GM23248 (cell line): ENCODE results near the gene SPG7. TPM values are rescaled to one million over a fixed set of nuclear protein-coding genes. Genes with fewer than 3 reads are reported as not detected.
A peak's percentile ranks its signal among the peaks of the same experiment; 100 is the strongest.

Experiments used
- DNase-seq: peaks from one replicate; pipeline ENCODE4 v3.0.0-alpha.2; 2015
- H2AFZ ChIP-seq: fragments of 200-600 bp; sonication (generic); 2 replicates; pipeline ENCODE4 v1.6.1; 2016; ENCODE audit warnings: antibody characterized with exemption
- H3F3A ChIP-seq: fragments of 200-600 bp; sonication (generic); 2 replicates; pipeline ENCODE4 v1.6.1; 2016; ENCODE audit warnings: mild to moderate bottlenecking, antibody characterized with exemption, mixed run types; ENCODE audit not compliant: insufficient read depth
- H3K27ac ChIP-seq: fragments of 200-600 bp; sonication (generic); 2 replicates; pipeline ENCODE4 v1.5.1; 2016; ENCODE audit warnings: mild to moderate bottlenecking
- H3K27me3 ChIP-seq: fragments of 200-600 bp; sonication (generic); replicated peaks from 2 replicates; pipeline ENCODE4 v1.6.1; 2016; ENCODE audit warnings: mild to moderate bottlenecking; ENCODE audit not compliant: insufficient read depth
- H3K36me3 ChIP-seq: fragments of 200-600 bp; sonication (generic); 2 replicates; pipeline ENCODE4 v1.6.1; 2016; ENCODE audit warnings: low read depth, mild to moderate bottlenecking
- H3K4me1 ChIP-seq: fragments of 200-600 bp; sonication (generic); 2 replicates; pipeline ENCODE4 v1.6.1; 2016; ENCODE audit warnings: mild to moderate bottlenecking; ENCODE audit not compliant: insufficient read depth
- H3K4me2 ChIP-seq: fragments of 200-600 bp; sonication (generic); one replicate; pipeline ENCODE4 v1.6.1; 2016; ENCODE audit warnings: mild to moderate bottlenecking; ENCODE audit not compliant: unreplicated experiment
- H3K4me3 ChIP-seq: fragments of 200-600 bp; sonication (generic); 2 replicates; pipeline ENCODE4 v1.5.1; 2016; ENCODE audit warnings: mild to moderate bottlenecking
- H3K79me2 ChIP-seq: fragments of 200-600 bp; sonication (generic); 2 replicates; pipeline ENCODE4 v1.6.1; 2016; ENCODE audit warnings: mild to moderate bottlenecking; ENCODE audit not compliant: insufficient read depth
- H3K9ac ChIP-seq: fragments of 200-600 bp; sonication (generic); 2 replicates; pipeline ENCODE4 v1.6.1; 2016; ENCODE audit warnings: mild to moderate bottlenecking
- H3K9me2 ChIP-seq: fragments of 200-600 bp; sonication (generic); 2 replicates; pipeline ENCODE4 v1.6.1; 2016; ENCODE audit warnings: mixed run types, mild to moderate bottlenecking, moderate library complexity; ENCODE audit not compliant: insufficient read depth
- H3K9me3 ChIP-seq: fragments of 200-600 bp; sonication (generic); one replicate; pipeline ENCODE4 v1.6.1; 2017; ENCODE audit warnings: low read depth
- H4K20me1 ChIP-seq: fragments of 200-600 bp; sonication (generic); 2 replicates; pipeline ENCODE4 v1.6.0; 2016; ENCODE audit not compliant: insufficient read depth
- EZH2 ChIP-seq: fragments of 200-600 bp; sonication (generic); IDR thresholded peaks from 2 replicates; pipeline ENCODE4 v1.6.1; 2018; ENCODE audit warnings: antibody characterized with exemption, mild to moderate bottlenecking; ENCODE audit not compliant: insufficient read depth, poor library complexity, severe bottlenecking
- EZH2phosphoT487 ChIP-seq: fragments of 200-600 bp; sonication (generic); IDR thresholded peaks from 2 replicates; pipeline ENCODE4 v1.6.1; 2018; ENCODE audit warnings: antibody characterized with exemption, moderate library complexity, mild to moderate bottlenecking, low read depth; ENCODE audit not compliant: insufficient read depth
- WGBS, 2 experiments: methylation state at CpG; one replicate each; pipeline ENCODE4 v1.1.6; 2015 to 2017; ENCODE audit warnings: low lambda C conversion rate in 2 of 2, low coverage in 1 of 2; ENCODE audit errors: missing lambda C conversion rate in 2 of 2; 5-methylcytosine and 5-hydroxymethylcytosine counted together
- in situ Hi-C: fragments of 300-500 bp; cut with MboI; formaldehyde crosslinking; loops from 2 replicates; pipeline ENCODE4 v1.15.0; 2020
- polyA plus RNA-seq: library from polyadenylated mRNA; unstranded; fragments of >200 nt; fragmentation: Nextera tagmentation; extraction: Ambion mirVana; gene quantifications from 2 replicates; pipeline ENCODE4 v1.2.1, GENCODE V29; 2016
- total RNA-seq: library from RNA; depleted of rRNA; stranded (reverse); fragments of >200 nt; shearing (Covaris generic); gene quantifications from 2 replicates; pipeline ENCODE4 v1.2.3, GENCODE V29; 2014

The SPG7 gene
- total and polyA plus RNA-seq, 2 experiments from 2014 or later = 53.9 to 155 TPM

DNA sequence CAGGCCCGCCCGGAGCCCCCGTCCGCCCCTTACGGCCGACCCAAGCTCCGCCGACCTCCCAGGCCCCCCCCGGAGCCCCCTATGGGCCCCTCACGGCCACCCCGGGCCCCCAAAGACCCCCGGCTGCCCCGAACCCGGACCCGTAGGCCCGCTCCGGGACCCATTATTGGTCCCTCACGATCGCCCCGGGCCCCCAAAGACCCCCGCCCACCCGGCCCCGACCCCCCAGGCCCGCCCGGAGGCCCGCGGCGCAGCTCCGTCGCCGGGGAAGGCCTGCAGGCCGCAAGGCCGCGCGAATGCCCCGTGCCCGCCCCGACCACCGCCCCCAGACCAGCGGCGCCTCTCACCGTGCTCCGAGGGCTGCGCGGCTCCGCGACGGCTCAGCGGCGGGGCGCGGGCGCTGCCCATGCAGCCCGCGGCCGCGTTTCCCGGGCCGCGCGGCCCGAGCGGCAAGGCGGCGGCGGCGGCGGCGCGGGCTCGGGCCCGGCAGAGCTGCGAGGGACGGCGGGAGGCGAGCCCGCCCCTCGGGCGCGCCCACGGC is 18.2 kb upstream of the SPG7 start:
- peaks cover 71% of the 10 kb centered on the region for H3K79me2 ChIP-seq
- peak overlapping the region; percentile 94 for H3K27ac ChIP-seq
- no peaks in the 10 kb centered on the region for H3K27me3 ChIP-seq
- TF ChIP-seq EZH2phosphoT487 = no peak
- no peak for TF ChIP-seq EZH2
- H3K36me3 ChIP-seq = no peaks in the 10 kb centered on the region
- no peak overlapping the region for H2AFZ ChIP-seq
- H3K9me2 ChIP-seq = no peaks in the 10 kb centered on the region
- peaks cover 34% of the 10 kb centered on the region for H3F3A ChIP-seq
- H3K4me2 ChIP-seq = no peak overlapping the region
- no peaks in the 10 kb centered on the region for H3K9me3 ChIP-seq
- WGBS, 2 experiments = 1 to 2% methylated on average over 29 to 50 of the region's 81 CpGs
- no peak for DNase-seq
- in situ Hi-C loops = no loop called here
- peak overlapping the region; percentile 97 for H3K9ac ChIP-seq
- H3K4me3 ChIP-seq = peak overlapping the region; percentile 87
- H4K20me1 ChIP-seq = peaks cover 23% of the 10 kb centered on the region
- H3K4me1 ChIP-seq = peaks cover 18% of the 10 kb centered on the region

DNA sequence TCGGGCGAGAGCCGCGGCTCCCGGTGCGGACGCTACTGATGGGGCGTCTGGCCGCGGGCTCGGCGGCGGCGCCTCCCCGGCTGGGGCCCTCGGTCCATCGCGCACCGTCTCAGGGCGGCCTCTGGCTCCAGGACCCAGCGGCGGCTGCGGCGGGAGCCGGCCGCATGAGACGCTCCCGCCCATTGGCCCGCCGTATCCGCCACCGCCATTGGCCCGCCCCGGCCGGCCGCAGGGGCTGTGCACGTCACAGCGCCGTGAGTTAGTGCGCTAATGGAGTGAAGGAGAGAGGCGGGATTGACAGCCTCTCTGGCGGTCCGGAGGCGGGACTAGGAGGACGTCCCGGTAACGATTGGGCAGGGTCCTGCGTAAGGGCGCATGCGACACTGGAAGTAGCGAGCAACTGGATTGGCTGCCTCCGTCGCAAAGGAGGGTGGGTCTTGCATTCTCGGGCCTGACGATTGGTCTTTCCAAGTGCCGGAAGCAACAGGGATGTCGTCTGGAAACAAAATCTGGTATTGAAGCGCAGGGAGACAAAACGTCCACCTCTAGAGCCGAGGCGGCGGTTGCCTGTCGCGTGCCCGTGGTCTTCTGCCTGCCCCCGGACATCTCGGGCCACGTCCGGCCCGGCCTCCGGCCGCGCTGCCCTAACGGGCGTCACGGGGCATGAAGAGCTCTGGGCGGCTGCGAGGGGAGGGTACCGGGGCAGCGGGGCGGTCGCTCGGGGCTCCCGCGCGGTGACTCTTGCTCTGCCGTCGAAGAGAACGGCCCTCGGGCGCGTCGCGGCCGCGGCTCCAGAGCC is 17.6 kb upstream of the SPG7 start, which contains the start of gene ANKRD11:
TSS of gene ANKRD11 (minus strand) at position 123 of the 799 bp plus-strand sequence. CDS start 173,542 bp downstream, outside the sequence.
- Histone ChIP-seq H3K9ac (peak within 1 kb of the TSS; percentile 97), H3K4me1 (peaks cover 25% of the 10 kb centered on the region), H3K9me3 (no peaks in the 10 kb centered on the region), H3K36me3 (no peaks in the 10 kb centered on the region), H3K9me2 (no peaks in the 10 kb centered on the region), H3K79me2 (peaks cover 64% of the 10 kb centered on the region), H3F3A (peaks cover 33% of the 10 kb centered on the region), H3K27me3 (no peaks in the 10 kb centered on the region), H3K27ac (peak within 1 kb of the TSS; percentile 94), H4K20me1 (peaks cover 16% of the 10 kb centered on the region), H3K4me2 (peak within 1 kb of the TSS; percentile 93), H2AFZ (peak within 1 kb of the TSS; percentile 86), H3K4me3 (peak within 1 kb of the TSS; percentile 88)
- TF ChIP-seq EZH2 (no peak), EZH2phosphoT487 (no peak)
- peak; percentile 100 for DNase-seq
- WGBS, 2 experiments = 1% methylated on average over 73 to 86 of the region's 96 CpGs
- in situ Hi-C loops = no loop called here

DNA sequence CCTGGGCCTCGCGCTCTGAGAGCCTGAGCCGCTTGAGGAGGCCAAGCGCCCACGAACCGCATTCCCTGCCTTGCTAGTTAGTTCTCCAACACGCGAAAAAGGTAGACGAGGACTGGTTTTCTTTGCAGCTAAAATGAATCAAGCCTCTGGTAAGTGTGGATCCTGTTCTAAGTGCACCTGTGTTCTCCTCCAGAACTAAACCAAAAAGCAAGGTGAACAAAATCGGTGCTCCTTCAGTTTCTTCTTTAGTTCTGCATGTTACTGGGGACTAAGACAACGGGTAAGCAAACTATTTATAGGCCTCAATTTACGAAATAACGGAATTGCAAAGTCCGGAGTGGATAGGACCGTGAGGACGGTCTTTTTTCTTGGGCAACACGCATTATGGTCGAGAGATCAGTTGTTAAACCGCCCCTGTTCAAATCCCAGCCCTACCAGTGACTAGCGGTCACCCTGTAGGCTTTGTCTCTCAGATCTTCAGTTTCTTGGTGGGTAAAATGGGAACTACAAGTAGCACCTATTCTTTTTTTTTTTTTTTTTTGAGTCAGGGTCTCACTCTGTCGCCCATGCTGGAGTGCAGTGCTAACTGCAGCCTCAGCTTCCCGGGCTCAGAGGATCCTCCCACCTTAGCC is 16.8 kb upstream of the SPG7 start:
- TF ChIP-seq EZH2phosphoT487 (no peak), EZH2 (no peak)
- H3K9ac ChIP-seq = peak overlapping the region; percentile 93
- H3K4me2 ChIP-seq = peak overlapping the region; percentile 93
- DNase-seq = peak; percentile 74
- WGBS, 2 experiments = 4 to 5% methylated on average over 21 to 22 of the region's 22 CpGs
- H3K27ac ChIP-seq = peak overlapping the region; percentile 93
- peak overlapping the region; percentile 86 for H2AFZ ChIP-seq
- no peaks in the 10 kb centered on the region for H3K27me3 ChIP-seq
- no peaks in the 10 kb centered on the region for H3K36me3 ChIP-seq
- no peaks in the 10 kb centered on the region for H3K9me3 ChIP-seq
- H3K4me1 ChIP-seq = peaks cover 27% of the 10 kb centered on the region
- peaks cover 9% of the 10 kb centered on the region; the same call in 1 of the 2 replicates for H4K20me1 ChIP-seq
- H3F3A ChIP-seq = peaks cover 31% of the 10 kb centered on the region
- H3K79me2 ChIP-seq = peaks cover 57% of the 10 kb centered on the region
- peak overlapping the region; percentile 88 for H3K4me3 ChIP-seq
- H3K9me2 ChIP-seq = no peaks in the 10 kb centered on the region
- in situ Hi-C loops = no loop called here

DNA sequence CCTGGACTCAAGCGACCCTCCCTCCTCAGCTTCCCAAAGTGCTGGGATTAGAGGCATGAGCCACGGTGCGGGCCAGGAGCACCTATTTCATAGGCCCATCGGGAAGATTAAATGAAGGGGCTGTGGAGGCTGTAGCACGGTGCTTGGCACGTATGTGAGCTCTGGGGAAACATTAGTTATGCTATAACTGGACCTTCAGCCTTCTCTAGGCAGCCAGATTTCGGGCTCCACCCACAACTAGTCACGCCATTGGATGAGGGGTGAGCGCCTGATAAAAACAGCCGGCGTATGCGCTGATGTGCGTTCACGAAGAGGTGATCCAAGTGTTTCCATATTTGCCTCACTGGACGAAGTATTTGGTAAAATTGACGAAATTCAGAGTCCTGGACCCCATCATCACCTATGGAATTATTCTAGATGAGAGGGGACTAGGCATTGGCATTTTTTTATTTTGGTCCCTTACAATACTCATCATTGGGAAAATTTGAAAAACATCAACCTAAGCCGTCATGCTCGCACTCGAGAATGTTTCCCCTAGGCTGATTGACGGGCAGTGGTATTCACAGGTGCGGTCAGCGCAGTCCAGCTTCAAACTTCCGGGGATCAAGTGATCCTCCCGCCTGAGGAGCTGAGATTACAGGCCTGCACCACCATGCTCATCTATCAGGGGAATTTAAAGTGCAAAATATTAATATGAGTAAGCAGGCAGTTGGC is 16.1 kb upstream of the SPG7 start:
- H3K9ac ChIP-seq = peak overlapping the region; percentile 93

More for the DNA sequence above, 16.1 kb upstream of the SPG7 start:
- peaks cover 6% of the 10 kb centered on the region; the same call in 1 of the 2 replicates for H4K20me1 ChIP-seq
- no peak for DNase-seq
- H3K36me3 ChIP-seq = no peaks in the 10 kb centered on the region
- H3K9me3 ChIP-seq = no peaks in the 10 kb centered on the region
- TF ChIP-seq EZH2 = no peak
- no peak for TF ChIP-seq EZH2phosphoT487
- peak overlapping the region; percentile 86; the same call in 1 of the 2 replicates for H2AFZ ChIP-seq
- H3K27me3 ChIP-seq = no peaks in the 10 kb centered on the region
- peaks cover 57% of the 10 kb centered on the region for H3K79me2 ChIP-seq
- peaks cover 29% of the 10 kb centered on the region for H3F3A ChIP-seq
- H3K27ac ChIP-seq = peak overlapping the region; percentile 93
- in situ Hi-C loops = no loop called here
- peak overlapping the region; percentile 93 for H3K4me2 ChIP-seq
- 75 to 81% methylated on average over 24 of the region's 24 CpGs for WGBS, 2 experiments
- H3K4me3 ChIP-seq = peak overlapping the region; percentile 88
- H3K4me1 ChIP-seq = peaks cover 27% of the 10 kb centered on the region
- no peaks in the 10 kb centered on the region for H3K9me2 ChIP-seq
